ENCODE data around the gene MT3.

The MT3 gene

DNA sequence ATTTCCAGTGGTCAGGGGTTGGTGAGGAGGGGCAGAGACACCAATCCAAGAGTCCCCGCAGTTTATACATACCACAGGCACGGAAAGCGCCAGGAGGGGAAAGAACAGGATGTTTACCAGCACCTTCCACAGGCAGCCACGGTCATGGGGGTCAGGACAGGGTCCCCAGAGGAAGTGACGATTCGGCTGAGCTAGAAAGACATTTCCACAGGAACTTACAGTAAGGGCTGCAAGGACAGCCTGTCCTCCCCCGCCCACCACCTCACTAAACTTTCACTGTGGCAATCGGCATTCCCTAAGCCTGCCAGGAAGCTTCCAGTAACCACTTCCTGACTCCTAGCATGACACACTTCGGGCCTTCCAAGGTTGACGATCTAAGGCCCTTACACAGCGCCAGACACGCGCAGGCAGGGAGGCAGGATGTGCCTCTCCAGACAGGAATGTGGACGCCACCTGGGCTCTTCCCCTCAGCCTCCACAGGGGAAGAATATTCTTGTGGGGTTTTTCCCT, 17.8 kb downstream of the MT3 start:
- ChIA-PET CTCF (interaction anchor here (0.6 to 4.7 kb wide), 4 partner anchors 16 to 95 kb away, joined by 3 to 66 read pairs (median 4); no protein-coding TSS in a partner anchor), POLR2A (no interaction called here)
- Histone ChIP-seq H3K27ac (ENCODE audit: extremely low read depth, low read depth, low read length) (no peak overlapping the region), H3K36me3 (ENCODE audit: control insufficient read depth in 2 of 2, insufficient read depth in 1 of 2, low read length in 2 of 2) (no peaks in the 10 kb centered on the region), H3K9me3 (ENCODE audit: control insufficient read depth, insufficient read depth, low read depth, low read length) (no peaks in the 10 kb centered on the region), H3K4me3 (ENCODE audit: low read depth, low read length) (no peak overlapping the region), H3K4me1 (ENCODE audit: control insufficient read depth, insufficient read depth, low read length) (peaks cover 3% of the 10 kb centered on the region; the same call in 1 of the 2 replicates)
- no peak for TF ChIP-seq HOXA7 (CRISPR knock-in tag; IDR thresholded peaks at IDR 0.05; ENCODE audit: borderline replicate concordance)
- TF ChIP-seq ZFHX2 (tag by site-specific recombination; conservative IDR thresholded peaks at IDR 0.05), result peak; percentile 38

DNA sequence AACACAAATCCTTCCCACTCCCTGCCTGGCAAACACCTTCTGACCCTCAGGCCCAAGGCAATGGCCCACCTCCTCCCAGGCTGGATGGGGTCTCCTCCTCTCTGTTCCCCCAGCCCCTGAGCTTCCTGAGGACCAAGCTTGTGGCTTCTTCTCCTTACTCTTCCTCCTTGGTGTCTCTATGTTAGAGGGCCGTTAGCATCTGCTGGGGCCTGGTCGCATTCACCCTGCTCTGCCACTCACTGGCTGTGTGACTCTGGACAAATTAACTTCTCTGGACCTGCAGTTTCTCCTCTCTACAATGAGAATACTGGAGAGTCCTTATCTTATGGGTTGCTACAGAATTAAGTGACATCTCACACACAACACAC, 18.3 kb downstream of the MT3 start:
- CTCF ChIA-PET, result interaction anchor here (0.6 kb wide), 1 partner anchor 27 kb away, joined by 3 read pairs; no protein-coding TSS in a partner anchor
- H3K4me3 ChIP-seq (ENCODE audit: low read depth, low read length), result no peak overlapping the region

More for the DNA sequence above, 18.3 kb downstream of the MT3 start:
- Histone ChIP-seq H3K4me1 (ENCODE audit: control insufficient read depth, insufficient read depth, low read length) (peaks cover 3% of the 10 kb centered on the region; the same call in 1 of the 2 replicates), H3K9me3 (ENCODE audit: control insufficient read depth, insufficient read depth, low read depth, low read length) (no peaks in the 10 kb centered on the region), H3K27ac (ENCODE audit: extremely low read depth, low read depth, low read length) (0 out of 2 replicates have a peak overlapping the region, but pooled peaks have one; percentile 20), H3K36me3 (ENCODE audit: control insufficient read depth in 2 of 2, insufficient read depth in 1 of 2, low read length in 2 of 2) (no peaks in the 10 kb centered on the region)
- POLR2A ChIA-PET, result interaction anchor here (1.4 kb wide), 1 partner anchor 75 kb away, joined by 13 read pairs; the partner anchor contains the start of gene MT1X
- TF ChIP-seq ZNF239 (tag by site-specific recombination; IDR thresholded peaks at IDR 0.05) (no peak), ZNF600 (tag by site-specific recombination; IDR thresholded peaks at IDR 0.05) (no peak), YY2 (tag by site-specific recombination; IDR thresholded peaks at IDR 0.05) (no peak), ZNF214 (tag by site-specific recombination; IDR thresholded peaks at IDR 0.05; ENCODE audit: borderline replicate concordance) (no peak), TCF7L2 (IDR thresholded peaks at IDR 0.05; ENCODE audit: borderline replicate concordance, low read depth, low read length) (no peak), ZNF660 (tag by site-specific recombination; IDR thresholded peaks at IDR 0.05) (no peak), ZNF324 (tag by site-specific recombination; IDR thresholded peaks at IDR 0.05) (no peak), ZBTB17 (tag by site-specific recombination; IDR thresholded peaks at IDR 0.05) (no peak), ZNF426 (tag by site-specific recombination; IDR thresholded peaks at IDR 0.05) (no peak), ZNF571 (tag by site-specific recombination; IDR thresholded peaks at IDR 0.05) (no peak), ZBTB7A (tag by site-specific recombination; IDR thresholded peaks at IDR 0.05; ENCODE audit: low read depth) (no peak), ZNF121 (tag by site-specific recombination; IDR thresholded peaks at IDR 0.05) (no peak), GLIS2 (tag by site-specific recombination; IDR thresholded peaks at IDR 0.05) (no peak), ZNF366 (tag by site-specific recombination; conservative IDR thresholded peaks at IDR 0.05) (no peak)
- TF ChIP-seq, protein P1, sequence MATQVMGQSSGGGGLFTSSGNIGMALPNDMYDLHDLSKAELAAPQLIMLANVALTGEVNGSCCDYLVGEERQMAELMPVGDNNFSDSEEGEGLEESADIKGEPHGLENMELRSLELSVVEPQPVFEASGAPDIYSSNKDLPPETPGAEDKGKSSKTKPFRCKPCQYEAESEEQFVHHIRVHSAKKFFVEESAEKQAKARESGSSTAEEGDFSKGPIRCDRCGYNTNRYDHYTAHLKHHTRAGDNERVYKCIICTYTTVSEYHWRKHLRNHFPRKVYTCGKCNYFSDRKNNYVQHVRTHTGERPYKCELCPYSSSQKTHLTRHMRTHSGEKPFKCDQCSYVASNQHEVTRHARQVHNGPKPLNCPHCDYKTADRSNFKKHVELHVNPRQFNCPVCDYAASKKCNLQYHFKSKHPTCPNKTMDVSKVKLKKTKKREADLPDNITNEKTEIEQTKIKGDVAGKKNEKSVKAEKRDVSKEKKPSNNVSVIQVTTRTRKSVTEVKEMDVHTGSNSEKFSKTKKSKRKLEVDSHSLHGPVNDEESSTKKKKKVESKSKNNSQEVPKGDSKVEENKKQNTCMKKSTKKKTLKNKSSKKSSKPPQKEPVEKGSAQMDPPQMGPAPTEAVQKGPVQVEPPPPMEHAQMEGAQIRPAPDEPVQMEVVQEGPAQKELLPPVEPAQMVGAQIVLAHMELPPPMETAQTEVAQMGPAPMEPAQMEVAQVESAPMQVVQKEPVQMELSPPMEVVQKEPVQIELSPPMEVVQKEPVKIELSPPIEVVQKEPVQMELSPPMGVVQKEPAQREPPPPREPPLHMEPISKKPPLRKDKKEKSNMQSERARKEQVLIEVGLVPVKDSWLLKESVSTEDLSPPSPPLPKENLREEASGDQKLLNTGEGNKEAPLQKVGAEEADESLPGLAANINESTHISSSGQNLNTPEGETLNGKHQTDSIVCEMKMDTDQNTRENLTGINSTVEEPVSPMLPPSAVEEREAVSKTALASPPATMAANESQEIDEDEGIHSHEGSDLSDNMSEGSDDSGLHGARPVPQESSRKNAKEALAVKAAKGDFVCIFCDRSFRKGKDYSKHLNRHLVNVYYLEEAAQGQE (tag by site-specific recombination; IDR thresholded peaks at IDR 0.05), result no peak
- TF ChIP-seq, protein P2, sequence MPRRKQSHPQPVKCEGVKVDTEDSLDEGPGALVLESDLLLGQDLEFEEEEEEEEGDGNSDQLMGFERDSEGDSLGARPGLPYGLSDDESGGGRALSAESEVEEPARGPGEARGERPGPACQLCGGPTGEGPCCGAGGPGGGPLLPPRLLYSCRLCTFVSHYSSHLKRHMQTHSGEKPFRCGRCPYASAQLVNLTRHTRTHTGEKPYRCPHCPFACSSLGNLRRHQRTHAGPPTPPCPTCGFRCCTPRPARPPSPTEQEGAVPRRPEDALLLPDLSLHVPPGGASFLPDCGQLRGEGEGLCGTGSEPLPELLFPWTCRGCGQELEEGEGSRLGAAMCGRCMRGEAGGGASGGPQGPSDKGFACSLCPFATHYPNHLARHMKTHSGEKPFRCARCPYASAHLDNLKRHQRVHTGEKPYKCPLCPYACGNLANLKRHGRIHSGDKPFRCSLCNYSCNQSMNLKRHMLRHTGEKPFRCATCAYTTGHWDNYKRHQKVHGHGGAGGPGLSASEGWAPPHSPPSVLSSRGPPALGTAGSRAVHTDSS (tag by site-specific recombination; IDR thresholded peaks at IDR 0.05), result no peak
- TF ChIP-seq, protein P3, sequence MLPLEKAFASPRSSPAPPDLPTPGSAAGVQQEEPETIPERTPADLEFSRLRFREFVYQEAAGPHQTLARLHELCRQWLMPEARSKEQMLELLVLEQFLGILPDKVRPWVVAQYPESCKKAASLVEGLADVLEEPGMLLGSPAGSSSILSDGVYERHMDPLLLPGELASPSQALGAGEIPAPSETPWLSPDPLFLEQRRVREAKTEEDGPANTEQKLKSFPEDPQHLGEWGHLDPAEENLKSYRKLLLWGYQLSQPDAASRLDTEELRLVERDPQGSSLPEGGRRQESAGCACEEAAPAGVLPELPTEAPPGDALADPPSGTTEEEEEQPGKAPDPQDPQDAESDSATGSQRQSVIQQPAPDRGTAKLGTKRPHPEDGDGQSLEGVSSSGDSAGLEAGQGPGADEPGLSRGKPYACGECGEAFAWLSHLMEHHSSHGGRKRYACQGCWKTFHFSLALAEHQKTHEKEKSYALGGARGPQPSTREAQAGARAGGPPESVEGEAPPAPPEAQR (tag by site-specific recombination; IDR thresholded peaks at IDR 0.05), result no peak
- TF ChIP-seq, protein P4, sequence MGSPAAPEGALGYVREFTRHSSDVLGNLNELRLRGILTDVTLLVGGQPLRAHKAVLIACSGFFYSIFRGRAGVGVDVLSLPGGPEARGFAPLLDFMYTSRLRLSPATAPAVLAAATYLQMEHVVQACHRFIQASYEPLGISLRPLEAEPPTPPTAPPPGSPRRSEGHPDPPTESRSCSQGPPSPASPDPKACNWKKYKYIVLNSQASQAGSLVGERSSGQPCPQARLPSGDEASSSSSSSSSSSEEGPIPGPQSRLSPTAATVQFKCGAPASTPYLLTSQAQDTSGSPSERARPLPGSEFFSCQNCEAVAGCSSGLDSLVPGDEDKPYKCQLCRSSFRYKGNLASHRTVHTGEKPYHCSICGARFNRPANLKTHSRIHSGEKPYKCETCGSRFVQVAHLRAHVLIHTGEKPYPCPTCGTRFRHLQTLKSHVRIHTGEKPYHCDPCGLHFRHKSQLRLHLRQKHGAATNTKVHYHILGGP (tag by site-specific recombination; IDR thresholded peaks at IDR 0.05), result no peak

Measured in HEK293 (cell line).